Measurements from ENCODE around the gene TIMP1. TPM values are rescaled to one million over a fixed set of nuclear protein-coding genes. Genes with fewer than 3 reads are reported as not detected.

The TIMP1 gene
- 226 and 283 TPM in 2 replicates for total RNA-seq (2014; rRNA removed; shearing (Covaris generic))

GRCh38 chrX:47581731-47582647 is at the start of gene TIMP1:
Gene TIMP1, plus strand, starts transcription at chrX:47582436. Its CDS starts 980 bp downstream, at chrX:47583416.

DNA sequence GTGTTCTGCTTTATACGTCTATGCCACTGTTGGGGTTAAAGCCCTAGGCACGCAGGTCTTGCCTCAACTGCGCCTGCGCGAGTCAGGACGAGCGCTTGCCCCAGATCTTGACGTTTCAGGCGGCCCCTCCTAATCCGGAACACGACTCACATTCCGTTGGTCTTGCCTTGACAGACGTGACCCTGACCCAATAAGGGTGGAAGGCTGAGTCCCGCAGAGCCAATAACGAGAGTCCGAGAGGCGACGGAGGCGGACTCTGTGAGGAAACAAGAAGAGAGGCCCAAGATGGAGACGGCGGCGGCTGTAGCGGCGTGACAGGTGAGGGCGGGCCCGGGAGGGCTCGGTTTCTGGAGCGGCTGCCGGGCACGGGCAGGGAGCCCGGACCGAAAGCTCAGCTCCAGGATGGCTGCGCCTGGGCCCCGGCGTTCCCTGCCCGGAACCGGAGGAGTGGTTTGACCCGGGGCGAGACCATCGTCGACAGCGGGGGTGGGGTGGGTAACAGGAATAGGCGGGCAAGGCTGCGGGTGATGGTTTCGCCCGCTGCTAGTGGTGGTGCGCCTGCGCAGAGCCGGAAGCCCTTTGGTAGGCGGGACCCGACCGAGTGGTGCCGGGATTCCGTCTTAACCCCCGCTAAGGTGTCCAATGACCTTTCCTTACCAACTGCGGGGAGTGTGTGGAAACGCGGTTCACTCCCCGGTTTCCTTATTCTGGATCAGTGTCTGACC is 21.1 kb upstream of the TIMP1 start, which contains the start of gene ARAF:
ARAF (plus strand) TSS at position 272 of the 725 bp plus-strand sequence. CDS start 1,763 bp downstream, outside the sequence.

GRCh38 chrX:47619486-47620302 is 37.5 kb downstream of the TIMP1 start, which contains the start of gene SYN1:
Gene SYN1, minus strand, starts transcription at chrX:47619857. Its CDS starts 129 bp downstream, at chrX:47619728.

DNA sequence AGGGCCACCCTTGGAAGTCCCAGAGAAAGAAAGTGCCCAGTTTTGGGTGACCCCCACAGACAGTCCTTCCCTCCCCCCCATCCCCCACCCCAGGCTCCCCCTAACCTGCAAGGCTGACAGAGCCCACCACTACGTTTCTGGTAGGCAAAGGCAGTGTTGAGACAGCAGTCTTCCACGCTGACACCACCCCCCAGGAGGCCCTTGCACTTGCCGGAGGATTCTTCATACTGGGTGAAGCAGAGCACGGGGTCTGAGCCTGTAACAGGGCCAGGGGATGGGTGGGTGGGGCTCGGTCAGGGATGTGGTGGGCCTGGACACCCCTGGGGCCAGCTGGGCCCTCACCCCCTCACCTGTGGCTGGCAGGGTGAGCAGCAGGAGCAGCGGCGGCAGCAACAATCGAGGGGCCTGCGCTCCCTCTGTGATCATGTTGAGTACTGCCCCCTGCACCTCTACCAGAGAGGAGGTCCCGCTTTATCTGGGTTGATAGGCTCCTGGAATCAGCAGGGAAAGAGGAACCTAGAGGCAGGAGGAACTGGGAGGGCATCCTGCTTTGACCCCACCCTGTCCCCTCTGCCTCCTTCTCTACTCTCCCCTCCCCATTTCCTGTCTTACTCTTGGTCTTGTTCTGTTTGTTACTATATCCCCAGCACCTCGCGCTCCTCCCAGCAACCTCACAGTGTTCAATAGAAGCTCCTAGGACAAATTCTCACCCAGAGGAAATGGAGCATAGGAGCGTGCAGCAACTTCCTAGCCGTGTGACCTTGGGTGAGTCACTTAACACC is 47.4 kb downstream of the TIMP1 start, which contains the start of gene CFP:
CFP (minus strand) TSS at position 512 of the 782 bp plus-strand sequence; CDS start at position 426, 86 bp downstream.

Small RNAs within 50 kb of the gene (small RNA-seq; reads per million reads assigned to genes)
- gene MIR4769 = not detected

Other genes starting within 250 kb of the TIMP1 start
- 0.04 and 0.11 TPM in 2 replicates for gene ZNF157, start 211.9 kb upstream of the TIMP1 start, total RNA-seq (2014; rRNA removed; shearing (Covaris generic))
- gene ZNF41, start 99.2 kb upstream of the TIMP1 start, total RNA-seq (2014; rRNA removed; shearing (Covaris generic)) = 8.3 and 10.8 TPM in 2 replicates
- gene ARAF, start 21.2 kb upstream of the TIMP1 start, total RNA-seq (2014; rRNA removed; shearing (Covaris generic)) = 48.7 and 56.3 TPM in 2 replicates
- 0.13 and 0.15 TPM in 2 replicates for gene SYN1, start 37.4 kb downstream of the TIMP1 start, total RNA-seq (2014; rRNA removed; shearing (Covaris generic))
- gene CFP, start 47.5 kb downstream of the TIMP1 start, total RNA-seq (2014; rRNA removed; shearing (Covaris generic)) = 0.58 and 1.1 TPM in 2 replicates
- gene ELK1, start 68.1 kb downstream of the TIMP1 start, total RNA-seq (2014; rRNA removed; shearing (Covaris generic)) = 44.0 and 47.2 TPM in 2 replicates
- 199 and 200 TPM in 2 replicates for gene UXT, start 76.7 kb downstream of the TIMP1 start, total RNA-seq (2014; rRNA removed; shearing (Covaris generic))